WERI-Rb-1 (cell line): ENCODE measurements around the gene MKRN2OS.

ENCODE experiments used
- DNase-seq: peaks from one replicate; pipeline ENCODE4 v3.0.0-alpha.2; 2020
- H3K27ac ChIP-seq: fragments of 250-450 bp; sonication (Bioruptor Pico); 2 replicates; pipeline ENCODE4 v1.5.1; 2020; ENCODE audit warnings: mild to moderate bottlenecking, moderate library complexity
- H3K27me3 ChIP-seq: fragments of 250-450 bp; sonication (Bioruptor Pico); 2 replicates; pipeline ENCODE4 v1.5.1; 2021; ENCODE audit warnings: mild to moderate bottlenecking, low read depth, moderate library complexity; ENCODE audit not compliant: insufficient read depth, severe bottlenecking
- H3K36me3 ChIP-seq: fragments of 250-450 bp; sonication (Bioruptor Pico); 2 replicates; pipeline ENCODE4 v1.5.1; 2020; ENCODE audit warnings: mild to moderate bottlenecking, moderate library complexity
- H3K4me3 ChIP-seq: 2 replicates; pipeline ENCODE4 v1.5.1; 2011; ENCODE audit warnings: low read depth, mild to moderate bottlenecking, control low read depth, low read length
- H3K9me3 ChIP-seq: fragments of 250-450 bp; sonication (Bioruptor Pico); 2 replicates; pipeline ENCODE4 v1.5.1; 2021; ENCODE audit warnings: mild to moderate bottlenecking, moderate library complexity; ENCODE audit not compliant: severe bottlenecking
- CTCF ChIP-seq: IDR thresholded peaks from 2 replicates; pipeline ENCODE4 v1.5.1; 2011; ENCODE audit warnings: low read depth, mild to moderate bottlenecking, control low read depth, inconsistent platforms, low read length

The MKRN2OS gene

GRCh38 chr3:12574131-12574530 lies 28.8 kb upstream of the MKRN2OS start:
- Histone ChIP-seq H3K27me3 (no peaks in the 10 kb centered on the region), H3K4me3 (no peak overlapping the region), H3K9me3 (no peaks in the 10 kb centered on the region), H3K36me3 (peaks cover 83% of the 10 kb centered on the region), H3K27ac (no peak overlapping the region)
- TF ChIP-seq CTCF = no peak
- DNase-seq = no peak

GRCh38 chr3:12571986-12572385 lies 26.7 kb upstream of the MKRN2OS start:
- H3K9me3 ChIP-seq = no peaks in the 10 kb centered on the region
- H3K36me3 ChIP-seq = peaks cover 71% of the 10 kb centered on the region
- H3K27me3 ChIP-seq = no peaks in the 10 kb centered on the region
- H3K4me3 ChIP-seq = no peak overlapping the region
- H3K27ac ChIP-seq = no peak overlapping the region
- no peak for TF ChIP-seq CTCF
- no peak for DNase-seq

GRCh38 chr3:12569836-12570235 lies 24.5 kb upstream of the MKRN2OS start:
- Histone ChIP-seq H3K4me3 (no peak overlapping the region), H3K27me3 (no peaks in the 10 kb centered on the region), H3K9me3 (peaks cover 2% of the 10 kb centered on the region), H3K36me3 (peaks cover 53% of the 10 kb centered on the region), H3K27ac (no peak overlapping the region)
- no peak for DNase-seq
- TF ChIP-seq CTCF = no peak

- no peak for DNase-seq
- Histone ChIP-seq H3K4me3 (no peak overlapping the region), H3K9me3 (peaks cover 2% of the 10 kb centered on the region), H3K27ac (no peak overlapping the region), H3K27me3 (no peaks in the 10 kb centered on the region), H3K36me3 (peaks cover 42% of the 10 kb centered on the region)
- TF ChIP-seq CTCF = no peak
Observed at GRCh38 chr3:12568747-12569146, 23.4 kb upstream of the MKRN2OS start.

- DNase-seq = no peak
- TF ChIP-seq CTCF = no peak
- Histone ChIP-seq H3K36me3 (peaks cover 26% of the 10 kb centered on the region), H3K27me3 (no peaks in the 10 kb centered on the region), H3K9me3 (peaks cover 2% of the 10 kb centered on the region), H3K27ac (no peak overlapping the region), H3K4me3 (no peak overlapping the region)
Observed at GRCh38 chr3:12566976-12567375, 21.7 kb upstream of the MKRN2OS start.

GRCh38 chr3:12562451-12562850 lies 17.2 kb upstream of the MKRN2OS start:
- H3K27ac ChIP-seq = no peak overlapping the region
- H3K4me3 ChIP-seq = no peak overlapping the region
- H3K9me3 ChIP-seq = peaks cover 2% of the 10 kb centered on the region
- TF ChIP-seq CTCF = no peak
- no peak for DNase-seq
- no peaks in the 10 kb centered on the region; the same call in 1 of the 2 replicates for H3K36me3 ChIP-seq
- no peaks in the 10 kb centered on the region for H3K27me3 ChIP-seq
